Smooth muscle cell (in vitro differentiated cells): Measurements from ENCODE around the gene TEX19. TPM values are rescaled to one million over a fixed set of nuclear protein-coding genes. Genes with fewer than 3 reads are reported as not detected.

Experiments used
- DNase-seq: peaks from one replicate; lab custom pipeline; 2025; ENCODE audit not compliant: unreplicated experiment; lab: John Stamatoyannopoulos, UW
- H2AFZ ChIP-seq: fragments of 200-600 bp; sonication (generic); 2 replicates; pipeline ENCODE4 v1.6.0; 2016; ENCODE audit warnings: antibody characterized with exemption, low read depth, mild to moderate bottlenecking
- H3F3A ChIP-seq: fragments of 200-600 bp; sonication (generic); 2 replicates; pipeline ENCODE4 v1.6.0; 2017; ENCODE audit warnings: antibody characterized with exemption, low read depth
- H3K27ac ChIP-seq: fragments of 200-600 bp; sonication (generic); 2 replicates; pipeline ENCODE4 v1.5.1; 2016; ENCODE audit warnings: low read depth, mild to moderate bottlenecking
- H3K27me3 ChIP-seq: fragments of 200-600 bp; sonication (generic); 2 replicates; pipeline ENCODE4 v1.6.1; 2016; ENCODE audit warnings: low read depth, mild to moderate bottlenecking
- H3K36me3 ChIP-seq: fragments of 200-600 bp; sonication (generic); 2 replicates; pipeline ENCODE4 v1.5.1; 2016; ENCODE audit warnings: low read depth
- H3K4me1 ChIP-seq: fragments of 200-600 bp; sonication (generic); 2 replicates; pipeline ENCODE4 v1.5.1; 2016; ENCODE audit warnings: low read depth
- H3K4me2 ChIP-seq: fragments of 200-600 bp; sonication (generic); 2 replicates; pipeline ENCODE4 v1.6.0; 2016; ENCODE audit warnings: mild to moderate bottlenecking
- H3K4me3 ChIP-seq: fragments of 200-600 bp; sonication (generic); 2 replicates; pipeline ENCODE4 v1.5.1; 2016; ENCODE audit warnings: mild to moderate bottlenecking
- H3K79me2 ChIP-seq: fragments of 200-600 bp; sonication (generic); 2 replicates; pipeline ENCODE4 v1.6.0; 2016; ENCODE audit warnings: low read depth, mild to moderate bottlenecking
- H3K9ac ChIP-seq: fragments of 200-600 bp; sonication (generic); 2 replicates; pipeline ENCODE4 v1.6.0; 2016; ENCODE audit warnings: low read depth
- H3K9me3 ChIP-seq: fragments of 200-600 bp; sonication (generic); replicated peaks from 2 replicates; pipeline ENCODE4 v1.5.1; 2016; ENCODE audit warnings: low read depth
- H4K20me1 ChIP-seq: fragments of 200-600 bp; sonication (generic); 2 replicates; pipeline ENCODE4 v1.6.0; 2016; ENCODE audit warnings: low read depth
- WGBS: methylation state at CpG from one replicate; pipeline ENCODE4 v1.1.7; 2016; ENCODE audit warnings: low lambda C conversion rate; 5-methylcytosine and 5-hydroxymethylcytosine counted together
- polyA plus RNA-seq: library from polyadenylated mRNA; unstranded; fragments of >200 nt; fragmentation: Nextera tagmentation; extraction: Ambion mirVana; gene quantifications from 2 replicates; pipeline ENCODE4 v1.2.1, GENCODE V29; 2016
- total RNA-seq: library from RNA; depleted of rRNA; stranded (reverse); fragments of >200 nt; gene quantifications from 2 replicates; pipeline ENCODE4 v1.2.3, GENCODE V29; 2014
- TF ChIP-seq, protein P1 (sequence below): fragments of 200-600 bp; sonication (generic); IDR thresholded peaks from 2 replicates; pipeline ENCODE4 v1.5.1; 2017; ENCODE audit warnings: borderline replicate concordance, mild to moderate bottlenecking, antibody characterized with exemption; ENCODE audit not compliant: insufficient read depth, poor library complexity, severe bottlenecking

The TEX19 gene
- total and polyA plus RNA-seq, 2 experiments from 2014 or later = not detected

DNA sequence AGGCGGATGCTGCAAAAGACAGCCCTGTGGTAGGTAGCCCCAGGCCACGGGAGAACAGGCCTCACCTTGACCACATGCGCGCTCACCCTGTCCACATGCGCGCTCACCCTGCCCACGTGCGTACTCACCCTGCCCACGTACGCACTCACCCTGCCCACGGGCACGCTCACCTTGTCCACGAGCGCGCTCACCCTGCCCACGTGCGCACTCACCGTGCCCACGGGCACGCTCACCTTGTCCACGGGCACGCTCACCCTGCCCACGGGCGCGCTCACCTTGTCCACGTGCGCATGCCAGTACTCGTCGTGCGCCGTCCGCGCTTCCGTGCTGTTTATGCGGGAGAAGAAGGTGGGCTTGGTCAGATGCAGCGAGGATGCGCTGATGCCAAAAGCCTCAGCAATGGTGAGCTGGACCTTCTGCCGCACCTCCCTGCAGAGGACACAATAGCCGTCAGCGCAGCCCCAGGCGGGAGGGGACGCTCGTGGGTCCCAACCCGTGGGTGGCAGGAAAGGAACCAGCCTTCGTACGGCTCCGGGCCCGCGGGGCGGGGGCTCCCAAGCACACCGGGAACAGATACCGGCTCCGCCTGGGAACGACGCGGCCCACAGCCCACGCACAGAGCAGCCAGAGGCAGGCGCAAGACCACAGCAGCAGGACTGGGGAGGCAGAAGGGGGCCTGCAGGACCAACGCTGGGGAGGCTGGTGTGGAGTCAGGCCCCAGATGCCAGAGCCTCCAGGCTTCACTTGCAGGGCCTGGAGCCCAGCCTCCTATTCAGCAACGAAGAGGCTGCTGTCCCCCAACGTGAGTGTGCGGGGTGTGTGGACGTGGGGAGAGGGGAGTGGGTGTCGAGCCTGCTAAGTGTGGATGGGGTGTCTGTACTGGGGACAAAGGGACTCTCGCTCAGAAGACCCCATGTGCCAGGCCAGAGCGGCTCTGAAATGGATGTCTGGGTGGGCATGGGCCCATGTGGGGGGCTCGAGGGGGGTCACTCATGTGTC, 44.9 kb downstream of the TEX19 start:
- H3F3A ChIP-seq = no peaks in the 10 kb centered on the region
- no peak overlapping the region for H3K4me3 ChIP-seq
- H4K20me1 ChIP-seq = no peaks in the 10 kb centered on the region
- TF ChIP-seq, protein P1, sequence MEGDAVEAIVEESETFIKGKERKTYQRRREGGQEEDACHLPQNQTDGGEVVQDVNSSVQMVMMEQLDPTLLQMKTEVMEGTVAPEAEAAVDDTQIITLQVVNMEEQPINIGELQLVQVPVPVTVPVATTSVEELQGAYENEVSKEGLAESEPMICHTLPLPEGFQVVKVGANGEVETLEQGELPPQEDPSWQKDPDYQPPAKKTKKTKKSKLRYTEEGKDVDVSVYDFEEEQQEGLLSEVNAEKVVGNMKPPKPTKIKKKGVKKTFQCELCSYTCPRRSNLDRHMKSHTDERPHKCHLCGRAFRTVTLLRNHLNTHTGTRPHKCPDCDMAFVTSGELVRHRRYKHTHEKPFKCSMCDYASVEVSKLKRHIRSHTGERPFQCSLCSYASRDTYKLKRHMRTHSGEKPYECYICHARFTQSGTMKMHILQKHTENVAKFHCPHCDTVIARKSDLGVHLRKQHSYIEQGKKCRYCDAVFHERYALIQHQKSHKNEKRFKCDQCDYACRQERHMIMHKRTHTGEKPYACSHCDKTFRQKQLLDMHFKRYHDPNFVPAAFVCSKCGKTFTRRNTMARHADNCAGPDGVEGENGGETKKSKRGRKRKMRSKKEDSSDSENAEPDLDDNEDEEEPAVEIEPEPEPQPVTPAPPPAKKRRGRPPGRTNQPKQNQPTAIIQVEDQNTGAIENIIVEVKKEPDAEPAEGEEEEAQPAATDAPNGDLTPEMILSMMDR = no peak
- WGBS = 98% methylated on average over 51 of the region's 67 CpGs
- no peak overlapping the region for H3K4me2 ChIP-seq
- no peaks in the 10 kb centered on the region for H3K9me3 ChIP-seq
- H3K36me3 ChIP-seq = no peaks in the 10 kb centered on the region
- H3K4me1 ChIP-seq = no peaks in the 10 kb centered on the region
- DNase-seq = no peak
- no peak overlapping the region for H2AFZ ChIP-seq
- no peaks in the 10 kb centered on the region for H3K27me3 ChIP-seq
- H3K9ac ChIP-seq = no peak overlapping the region
- no peak overlapping the region for H3K27ac ChIP-seq
- H3K79me2 ChIP-seq = no peaks in the 10 kb centered on the region

DNA sequence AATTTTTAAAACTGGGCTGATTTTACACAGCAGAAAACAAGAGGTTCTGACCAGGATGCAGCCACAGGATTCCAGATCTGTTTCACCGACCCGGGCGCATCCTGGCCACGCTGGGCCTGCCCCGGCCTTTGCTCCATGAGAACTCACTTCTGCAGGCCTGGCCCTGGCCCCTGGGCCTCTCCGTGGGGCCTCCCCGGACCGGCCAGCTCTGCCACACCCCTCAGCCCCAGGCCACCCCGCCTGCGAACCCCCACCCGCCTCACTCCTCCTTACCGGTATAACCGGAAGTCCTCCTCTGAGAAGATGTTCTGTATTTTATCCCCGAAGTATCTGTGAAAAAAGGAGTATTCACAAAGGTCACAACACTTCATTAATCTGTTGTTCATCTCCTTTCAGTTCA, 46.0 kb downstream of the TEX19 start:
- H3K4me2 ChIP-seq = no peak overlapping the region
- TF ChIP-seq, protein P1 = no peak
- H3K9me3 ChIP-seq = no peaks in the 10 kb centered on the region
- H3K27ac ChIP-seq = no peak overlapping the region
- no peaks in the 10 kb centered on the region for H3F3A ChIP-seq
- H3K9ac ChIP-seq = no peak overlapping the region
- no peaks in the 10 kb centered on the region for H3K4me1 ChIP-seq
- peaks cover under 1% of the 10 kb centered on the region for H4K20me1 ChIP-seq
- DNase-seq = no peak
- WGBS = 92% methylated on average over 14 of the region's 14 CpGs
- no peaks in the 10 kb centered on the region for H3K27me3 ChIP-seq
- no peaks in the 10 kb centered on the region for H3K36me3 ChIP-seq
- H2AFZ ChIP-seq = no peak overlapping the region
- H3K4me3 ChIP-seq = no peak overlapping the region
- H3K79me2 ChIP-seq = no peaks in the 10 kb centered on the region

DNA sequence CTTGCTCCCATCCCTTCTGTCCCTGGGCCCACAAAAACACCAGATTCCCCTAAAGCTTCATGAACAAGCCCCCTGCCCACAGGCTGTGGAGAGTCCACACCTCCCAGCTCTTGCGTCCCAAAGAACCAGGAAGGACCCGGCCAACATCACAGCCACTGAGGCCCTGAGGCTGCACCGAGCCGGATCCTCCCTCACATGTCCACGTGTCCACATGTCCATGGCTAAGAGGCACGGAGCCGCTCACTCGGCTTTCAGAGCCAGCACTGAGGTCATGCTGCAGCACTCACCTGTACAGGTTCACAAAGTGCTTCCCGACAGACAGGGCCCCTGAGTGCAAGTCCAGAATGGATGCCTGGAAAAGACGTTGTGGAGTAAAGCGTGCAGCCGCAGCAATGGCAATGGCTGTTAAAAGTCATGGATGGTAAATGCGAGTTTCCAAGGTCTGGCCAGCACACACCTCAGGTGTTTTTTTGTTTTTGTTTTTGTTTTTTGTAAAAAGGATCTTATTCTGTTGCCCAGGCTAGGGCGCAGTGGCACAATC, 47.2 kb downstream of the TEX19 start:
- TF ChIP-seq, protein P1 = no peak
- Histone ChIP-seq H3K4me3 (no peak overlapping the region), H3K27ac (no peak overlapping the region), H3K9ac (no peak overlapping the region), H3F3A (no peaks in the 10 kb centered on the region), H3K79me2 (no peaks in the 10 kb centered on the region), H4K20me1 (peaks cover 5% of the 10 kb centered on the region), H3K9me3 (no peaks in the 10 kb centered on the region), H2AFZ (no peak overlapping the region), H3K4me2 (no peak overlapping the region), H3K36me3 (no peaks in the 10 kb centered on the region), H3K27me3 (no peaks in the 10 kb centered on the region), H3K4me1 (no peaks in the 10 kb centered on the region)
- 97% methylated on average over 14 of the region's 14 CpGs for WGBS
- DNase-seq = no peak

DNA sequence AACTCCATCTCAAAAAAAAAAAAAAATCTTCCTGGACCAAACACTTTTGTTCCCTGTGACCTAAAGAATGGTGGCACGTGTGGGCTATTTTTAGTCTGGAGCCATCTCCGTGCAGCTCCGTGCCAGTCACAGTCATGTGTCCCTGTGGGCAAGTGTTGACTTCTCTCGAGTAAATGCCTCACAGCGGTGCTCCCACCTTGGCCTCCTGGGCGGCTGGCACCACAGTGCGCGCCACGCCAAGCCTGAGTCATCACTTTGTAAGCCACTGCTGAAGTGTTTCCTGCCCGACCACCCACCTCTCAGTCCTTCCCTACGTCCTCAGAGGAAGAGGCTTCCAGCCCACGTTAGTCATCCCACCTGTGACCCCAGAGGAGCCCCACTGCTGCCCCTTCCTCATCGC, 48.2 kb downstream of the TEX19 start:
- H3K9me3 ChIP-seq = no peaks in the 10 kb centered on the region
- no peak overlapping the region for H3K4me3 ChIP-seq
- no peaks in the 10 kb centered on the region for H3F3A ChIP-seq
- no peak overlapping the region for H3K9ac ChIP-seq
- no peaks in the 10 kb centered on the region for H3K79me2 ChIP-seq
- H3K27ac ChIP-seq = no peak overlapping the region
- no peak overlapping the region for H2AFZ ChIP-seq
- H3K4me2 ChIP-seq = no peak overlapping the region
- WGBS = 92% methylated on average over 13 of the region's 13 CpGs
- H4K20me1 ChIP-seq = peaks cover 5% of the 10 kb centered on the region
- no peak for DNase-seq
- H3K4me1 ChIP-seq = no peaks in the 10 kb centered on the region
- no peaks in the 10 kb centered on the region for H3K27me3 ChIP-seq
- TF ChIP-seq, protein P1 = no peak
- no peaks in the 10 kb centered on the region for H3K36me3 ChIP-seq
